ENCODE data around the gene LCP2.
A peak's percentile ranks its signal among the peaks of the same experiment; 100 is the strongest.

Gene LCP2

GRCh38 chr5:170235876-170236864 lies 61.4 kb downstream of the LCP2 start:
- Mint-ChIP-seq H3K9me3 (peaks cover 6% of the 10 kb centered on the region), H3K27me3 (ENCODE audit: low read depth) (peaks cover 7% of the 10 kb centered on the region), H3K36me3 (ENCODE audit: low read depth) (no peaks in the 10 kb centered on the region), H3K4me3 (no peak overlapping the region), H3K27ac (no peak overlapping the region), H3K4me1 (no peaks in the 10 kb centered on the region)
- TF ChIP-seq CTCF (IDR thresholded peaks at IDR 0.05; ENCODE audit: unreplicated experiment in 3 of 3): no peak

- H3K36me3 Mint-ChIP-seq (ENCODE audit: low read depth): no peaks in the 10 kb centered on the region
- no peaks in the 10 kb centered on the region for H3K9me3 Mint-ChIP-seq
- no peak for TF ChIP-seq CTCF (IDR thresholded peaks at IDR 0.05; ENCODE audit: unreplicated experiment in 3 of 3)
- H3K4me1 Mint-ChIP-seq: peaks cover 9% of the 10 kb centered on the region
- H3K27ac Mint-ChIP-seq: no peak overlapping the region
- peaks cover 12% of the 10 kb centered on the region for H3K27me3 Mint-ChIP-seq (ENCODE audit: low read depth)
- H3K4me3 Mint-ChIP-seq: no peak overlapping the region
Measured at GRCh38 chr5:170233358-170233892, 64.2 kb downstream of the LCP2 start.

- no peaks in the 10 kb centered on the region for H3K9me3 Mint-ChIP-seq
- TF ChIP-seq CTCF (IDR thresholded peaks at IDR 0.05; ENCODE audit: unreplicated experiment in 3 of 3): no peak
- peaks cover 12% of the 10 kb centered on the region for H3K27me3 Mint-ChIP-seq (ENCODE audit: low read depth)
- no peaks in the 10 kb centered on the region for H3K36me3 Mint-ChIP-seq (ENCODE audit: low read depth)
- H3K4me1 Mint-ChIP-seq: peaks cover 9% of the 10 kb centered on the region
- no peak within 1 kb of the TSS for H3K27ac Mint-ChIP-seq
- no peak within 1 kb of the TSS for H3K4me3 Mint-ChIP-seq
Measured at GRCh38 chr5:170232786-170233185, 64.8 kb downstream of the LCP2 start, which contains the start of gene C5orf58. Gene C5orf58, plus strand, starts transcription at chr5:170232985. Its CDS starts 1,992 bp downstream, at chr5:170234977.

- Mint-ChIP-seq H3K36me3 (ENCODE audit: low read depth) (no peaks in the 10 kb centered on the region), H3K4me3 (no peak overlapping the region), H3K4me1 (peaks cover 41% of the 10 kb centered on the region), H3K27ac (peak overlapping the region in 2 of 3 experiments; percentile 26 to 42), H3K27me3 (ENCODE audit: low read depth) (peaks cover 6% of the 10 kb centered on the region), H3K9me3 (no peaks in the 10 kb centered on the region)
- no peak for TF ChIP-seq CTCF (IDR thresholded peaks at IDR 0.05; ENCODE audit: unreplicated experiment in 3 of 3)
Measured at GRCh38 chr5:170228762-170229435, 68.7 kb downstream of the LCP2 start.

GRCh38 chr5:170226661-170227060 lies 70.9 kb downstream of the LCP2 start:
- no peak overlapping the region for H3K4me3 Mint-ChIP-seq
- H3K9me3 Mint-ChIP-seq: no peaks in the 10 kb centered on the region
- no peaks in the 10 kb centered on the region for H3K36me3 Mint-ChIP-seq (ENCODE audit: low read depth)
- TF ChIP-seq CTCF (IDR thresholded peaks at IDR 0.05; ENCODE audit: unreplicated experiment in 3 of 3): no peak
- H3K27ac Mint-ChIP-seq: no peak overlapping the region
- H3K4me1 Mint-ChIP-seq: peaks cover 56% of the 10 kb centered on the region
- peaks cover 5% of the 10 kb centered on the region for H3K27me3 Mint-ChIP-seq (ENCODE audit: low read depth)
